ENCODE data around the gene CACNG6. TPM values are rescaled to one million over a fixed set of nuclear protein-coding genes. Genes with fewer than 3 reads are reported as not detected.

Gene CACNG6
- polyA plus RNA-seq, 1 of the 3 experiments (the other 2 are of a cell fraction): 1.2 TPM

- H4K20me1 ChIP-seq (ENCODE audit: insufficient read depth): no peaks in the 10 kb centered on the region
- POLR2A ChIA-PET: no interaction called here
Observed at GRCh38 chr19:53958823-53959757, 32.3 kb upstream of the CACNG6 start.

GRCh38 chr19:53960187-53960586, 31.2 kb upstream of the CACNG6 start:
- Histone ChIP-seq H3K36me3 (replicated peaks in 1 of 2; ENCODE audit: control insufficient read depth in 1 of 2, insufficient read depth in 2 of 2, low read length in 1 of 2) (no peaks in the 10 kb centered on the region), H3K27ac (ENCODE audit: low read depth in 2 of 2, low read length in 1 of 2) (peak overlapping the region in 1 of 2 experiments; percentile 0; a peak in 1 of 4 replicates), H3K9ac (peak overlapping the region; percentile 62; the same call in 1 of the 2 replicates), H4K20me1 (ENCODE audit: insufficient read depth) (no peaks in the 10 kb centered on the region), H2AFZ (ENCODE audit: low read depth) (no peak overlapping the region), H3K4me1 (ENCODE audit: control insufficient read depth in 1 of 2, insufficient read depth in 2 of 2, low read depth in 1 of 2, low read length in 1 of 2) (peaks cover 19 to 23% of the 10 kb centered on the region in 2 experiments; a peak in 2 of 4 replicates), H3K27me3 (ENCODE audit: insufficient read depth) (no peaks in the 10 kb centered on the region), H3K4me3 (ENCODE audit: low read depth in 2 of 2, low read length in 1 of 2) (peak overlapping the region; percentile 44 to 62), H3K4me2 (peak overlapping the region; percentile 96), H3K79me2 (ENCODE audit: insufficient read depth) (peaks cover 24% of the 10 kb centered on the region), H3F3A (replicated peaks; ENCODE audit: insufficient read depth) (peaks cover 8% of the 10 kb centered on the region), H3K9me3 (no peaks in the 10 kb centered on the region), H3K9me2 (no peaks in the 10 kb centered on the region)
- no peak for TF ChIP-seq YY1 (IDR thresholded peaks at IDR 0.05; ENCODE audit: low read depth)
- TF ChIP-seq FOXM1 (IDR thresholded peaks at IDR 0.05; ENCODE audit: low read depth): no peak
- TF ChIP-seq USF1 (IDR thresholded peaks at IDR 0.05; ENCODE audit: borderline replicate concordance, low read depth): no peak
- TF ChIP-seq ZBTB33 (IDR thresholded peaks at IDR 0.05; ENCODE audit: borderline replicate concordance, low read depth): no peak
- TF ChIP-seq MEF2A (IDR thresholded peaks at IDR 0.05; ENCODE audit: borderline replicate concordance, low read depth): no peak
- TF ChIP-seq GATA2 (CRISPR knock-in tag; IDR thresholded peaks at IDR 0.05): no peak
- no peak for TF ChIP-seq CHD2 (IDR thresholded peaks at IDR 0.05; ENCODE audit: low read length, partially characterized antibody)
- TF ChIP-seq EZH2phosphoT487 (IDR thresholded peaks at IDR 0.05; ENCODE audit: borderline replicate concordance, low read depth): no peak
- TF ChIP-seq SIN3A (IDR thresholded peaks at IDR 0.05; ENCODE audit: borderline replicate concordance, low read depth, low read length): no peak
- TF ChIP-seq NFIC (IDR thresholded peaks at IDR 0.05; ENCODE audit: borderline replicate concordance): no peak
- TF ChIP-seq TAF1 (IDR thresholded peaks at IDR 0.05; ENCODE audit: borderline replicate concordance, low read depth, low read length): no peak
- 60% methylated on average over 10 of the region's 10 CpGs for WGBS (ENCODE audit: low lambda C conversion rate)
- ChIA-PET POLR2A (no interaction called here), CTCF (interaction anchor here (0.6 to 2.1 kb wide), 3 partner anchors 13 to 64 kb away, joined by 3 to 9 read pairs (median 3); no protein-coding TSS in a partner anchor)
- peak; percentile 47 for DNase-seq

More at GRCh38 chr19:53958823-53959757, 32.3 kb upstream of the CACNG6 start:
- H3K4me2 ChIP-seq: peak overlapping the region; percentile 96
- 8% methylated on average over 22 of the region's 22 CpGs for WGBS (ENCODE audit: low lambda C conversion rate)
- TF ChIP-seq ELF1 (IDR thresholded peaks at IDR 0.05) (no peak), CHD2 (IDR thresholded peaks at IDR 0.05; ENCODE audit: low read length, partially characterized antibody) (peak; percentile 88)
- peak overlapping the region; percentile 44 to 62 for H3K4me3 ChIP-seq (ENCODE audit: low read depth in 2 of 2, low read length in 1 of 2)
- DNase-seq: peak; percentile 76
- H3F3A ChIP-seq (replicated peaks; ENCODE audit: insufficient read depth): peaks cover 8% of the 10 kb centered on the region
- H3K9ac ChIP-seq: peak overlapping the region; percentile 62
- no peaks in the 10 kb centered on the region for H3K9me2 ChIP-seq
- peak overlapping the region; percentile 73; the same call in 1 of the 2 replicates for H2AFZ ChIP-seq (ENCODE audit: low read depth)
- H3K9me3 ChIP-seq: no peaks in the 10 kb centered on the region
- peak overlapping the region in 1 of 2 experiments; percentile 84; a peak in 2 of 4 replicates for H3K27ac ChIP-seq (ENCODE audit: low read depth in 2 of 2, low read length in 1 of 2)
- peaks cover 19 to 23% of the 10 kb centered on the region in 2 experiments; a peak in 2 of 4 replicates for H3K4me1 ChIP-seq (ENCODE audit: control insufficient read depth in 1 of 2, insufficient read depth in 2 of 2, low read depth in 1 of 2, low read length in 1 of 2)
- CTCF ChIA-PET: interaction anchor here (0.6 to 1.3 kb wide), 3 partner anchors 47 to 116 kb away, joined by 3 to 4 read pairs (median 3); no protein-coding TSS in a partner anchor
- no peaks in the 10 kb centered on the region for H3K27me3 ChIP-seq (ENCODE audit: insufficient read depth)
- no peaks in the 10 kb centered on the region for H3K36me3 ChIP-seq (replicated peaks in 1 of 2; ENCODE audit: control insufficient read depth in 1 of 2, insufficient read depth in 2 of 2, low read length in 1 of 2)
- peaks cover 19% of the 10 kb centered on the region for H3K79me2 ChIP-seq (ENCODE audit: insufficient read depth)

Data from SK-N-SH (cell line).